Measurements from ENCODE around the gene PRR18.

DNA sequence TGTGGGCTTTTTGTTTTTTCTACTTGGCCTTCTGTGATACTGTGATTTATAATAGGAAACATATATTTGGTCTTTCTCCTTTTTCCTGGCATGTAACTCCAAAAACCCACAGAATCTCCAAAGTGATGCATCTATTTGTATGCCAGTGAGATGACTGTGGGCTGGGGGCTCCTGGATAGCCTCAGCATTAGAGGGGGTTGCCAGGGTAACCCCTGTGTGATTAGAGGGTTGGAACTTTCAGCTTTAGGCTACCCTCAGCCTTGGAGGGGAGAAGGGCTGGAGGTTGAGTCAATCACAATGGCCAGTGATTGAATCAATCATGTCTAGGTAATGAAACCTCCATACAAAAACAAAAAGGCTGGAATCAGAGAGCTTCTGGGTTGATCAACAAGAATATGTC is 44.7 kb upstream of the PRR18 start:
- TF ChIP-seq, protein P1, sequence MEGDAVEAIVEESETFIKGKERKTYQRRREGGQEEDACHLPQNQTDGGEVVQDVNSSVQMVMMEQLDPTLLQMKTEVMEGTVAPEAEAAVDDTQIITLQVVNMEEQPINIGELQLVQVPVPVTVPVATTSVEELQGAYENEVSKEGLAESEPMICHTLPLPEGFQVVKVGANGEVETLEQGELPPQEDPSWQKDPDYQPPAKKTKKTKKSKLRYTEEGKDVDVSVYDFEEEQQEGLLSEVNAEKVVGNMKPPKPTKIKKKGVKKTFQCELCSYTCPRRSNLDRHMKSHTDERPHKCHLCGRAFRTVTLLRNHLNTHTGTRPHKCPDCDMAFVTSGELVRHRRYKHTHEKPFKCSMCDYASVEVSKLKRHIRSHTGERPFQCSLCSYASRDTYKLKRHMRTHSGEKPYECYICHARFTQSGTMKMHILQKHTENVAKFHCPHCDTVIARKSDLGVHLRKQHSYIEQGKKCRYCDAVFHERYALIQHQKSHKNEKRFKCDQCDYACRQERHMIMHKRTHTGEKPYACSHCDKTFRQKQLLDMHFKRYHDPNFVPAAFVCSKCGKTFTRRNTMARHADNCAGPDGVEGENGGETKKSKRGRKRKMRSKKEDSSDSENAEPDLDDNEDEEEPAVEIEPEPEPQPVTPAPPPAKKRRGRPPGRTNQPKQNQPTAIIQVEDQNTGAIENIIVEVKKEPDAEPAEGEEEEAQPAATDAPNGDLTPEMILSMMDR (IDR thresholded peaks at IDR 0.05; ENCODE audit: insufficient read depth, low read depth, low read length): no peak
- no peak for TF ChIP-seq EZH2 (IDR thresholded peaks at IDR 0.05; ENCODE audit: insufficient read depth, low read length)

Measured in astrocyte (in vitro differentiated cells and primary cell).